ENCODE measurements around the gene OR51B4. TPM values are rescaled to one million over a fixed set of nuclear protein-coding genes. Genes with fewer than 3 reads are reported as not detected.

The OR51B4 gene
- total and polyA plus RNA-seq, 9 of the 15 experiments (the other 6 are each of a cell fraction or from before 2014, with no cell fraction given), result 17.1 to 64.6 (median 39.9) TPM

DNA sequence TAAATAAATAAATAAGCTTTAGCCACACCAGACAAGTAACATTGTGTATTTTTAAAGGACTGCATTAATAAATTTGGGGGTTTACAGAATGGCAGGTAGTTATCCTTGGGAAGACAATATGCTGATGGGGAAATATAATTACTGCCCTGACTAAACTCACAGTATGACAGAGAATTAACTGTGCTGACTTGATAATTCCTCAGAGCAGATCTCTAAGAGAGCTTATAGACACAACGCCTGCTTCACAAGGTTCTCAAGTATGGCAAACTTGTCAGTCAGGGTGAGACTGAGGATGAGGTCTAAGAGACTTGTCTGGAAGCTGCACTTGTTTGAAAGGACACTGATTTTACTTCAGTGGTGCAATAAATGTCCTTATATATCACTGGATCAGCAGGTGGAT is 3.3 kb downstream of the OR51B4 start:
- in situ Hi-C loops (cut with MboI), result no loop called here
- Histone ChIP-seq H4K20me1 (replicated peaks; ENCODE audit: control insufficient read depth, insufficient read depth, low read length) (no peaks in the 10 kb centered on the region), H3K36me3 (ENCODE audit: control insufficient read depth, insufficient read depth, low read length) (peaks cover 64% of the 10 kb centered on the region), H3K79me2 (ENCODE audit: control insufficient read depth, insufficient read depth, low read length) (peaks cover 20% of the 10 kb centered on the region), H3K9ac (ENCODE audit: insufficient read depth in 1 of 2, low read depth in 2 of 2, low read length in 2 of 2) (no peak overlapping the region), H3K4me1 (replicated peaks in 1 of 2; ENCODE audit: control insufficient read depth in 2 of 2, insufficient read depth in 2 of 2, low read length in 2 of 2) (peaks cover 13 to 16% of the 10 kb centered on the region in 2 experiments; a peak in 4 of 5 replicates), H3K4me2 (ENCODE audit: insufficient read depth, low read length) (no peak overlapping the region), H3K9me1 (ENCODE audit: control insufficient read depth, insufficient read depth, low read length) (no peaks in the 10 kb centered on the region), H3K4me3 (no peak overlapping the region), H3K27me3 (ENCODE audit: control insufficient read depth in 2 of 2, insufficient read depth in 2 of 2, low read length in 2 of 2) (no peaks in the 10 kb centered on the region), H2AFZ (ENCODE audit: low read depth, low read length) (no peak overlapping the region), H3K9me3 (replicated peaks; ENCODE audit: control insufficient read depth, insufficient read depth, low read depth, low read length) (peaks cover 2% of the 10 kb centered on the region; the same call in 1 of the 2 replicates), H3K27ac (ENCODE audit: extremely low read depth, low read depth, low read length) (no peak overlapping the region; the same call in 2 of the 3 replicates)
- TF ChIP-seq TFAM (CRISPR knock-in tag; conservative IDR thresholded peaks at IDR 0.05), result no peak
- TF ChIP-seq, protein P1, sequence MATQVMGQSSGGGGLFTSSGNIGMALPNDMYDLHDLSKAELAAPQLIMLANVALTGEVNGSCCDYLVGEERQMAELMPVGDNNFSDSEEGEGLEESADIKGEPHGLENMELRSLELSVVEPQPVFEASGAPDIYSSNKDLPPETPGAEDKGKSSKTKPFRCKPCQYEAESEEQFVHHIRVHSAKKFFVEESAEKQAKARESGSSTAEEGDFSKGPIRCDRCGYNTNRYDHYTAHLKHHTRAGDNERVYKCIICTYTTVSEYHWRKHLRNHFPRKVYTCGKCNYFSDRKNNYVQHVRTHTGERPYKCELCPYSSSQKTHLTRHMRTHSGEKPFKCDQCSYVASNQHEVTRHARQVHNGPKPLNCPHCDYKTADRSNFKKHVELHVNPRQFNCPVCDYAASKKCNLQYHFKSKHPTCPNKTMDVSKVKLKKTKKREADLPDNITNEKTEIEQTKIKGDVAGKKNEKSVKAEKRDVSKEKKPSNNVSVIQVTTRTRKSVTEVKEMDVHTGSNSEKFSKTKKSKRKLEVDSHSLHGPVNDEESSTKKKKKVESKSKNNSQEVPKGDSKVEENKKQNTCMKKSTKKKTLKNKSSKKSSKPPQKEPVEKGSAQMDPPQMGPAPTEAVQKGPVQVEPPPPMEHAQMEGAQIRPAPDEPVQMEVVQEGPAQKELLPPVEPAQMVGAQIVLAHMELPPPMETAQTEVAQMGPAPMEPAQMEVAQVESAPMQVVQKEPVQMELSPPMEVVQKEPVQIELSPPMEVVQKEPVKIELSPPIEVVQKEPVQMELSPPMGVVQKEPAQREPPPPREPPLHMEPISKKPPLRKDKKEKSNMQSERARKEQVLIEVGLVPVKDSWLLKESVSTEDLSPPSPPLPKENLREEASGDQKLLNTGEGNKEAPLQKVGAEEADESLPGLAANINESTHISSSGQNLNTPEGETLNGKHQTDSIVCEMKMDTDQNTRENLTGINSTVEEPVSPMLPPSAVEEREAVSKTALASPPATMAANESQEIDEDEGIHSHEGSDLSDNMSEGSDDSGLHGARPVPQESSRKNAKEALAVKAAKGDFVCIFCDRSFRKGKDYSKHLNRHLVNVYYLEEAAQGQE (IDR thresholded peaks at IDR 0.05; ENCODE audit: borderline replicate concordance), result no peak
- TF ChIP-seq, protein P1 (CRISPR knock-in tag; IDR thresholded peaks at IDR 0.05; ENCODE audit: low read depth), result no peak
- peak; percentile 36; the same call in 1 of the 2 replicates for TF ChIP-seq ZNF316 (IDR thresholded peaks at IDR 0.05)
- no TSS peak for BruUV-seq (replicated peaks)
- FAIRE-seq, result no peak
- DNase-seq (ENCODE audit: extremely low read depth in 1 of 4, low spot score in 3 of 4), result no peak
- WGBS (ENCODE audit: insufficient coverage, low coverage, missing lambda C conversion rate), result 23% methylated on average over 1 of the region's 1 CpG
- CTCF ChIA-PET (ENCODE audit: low intra/inter-chr PET ratio), result interaction anchor here (0.7 kb wide), 1 partner anchor 93 kb away, joined by 3 read pairs; no protein-coding TSS in a partner anchor
- peak; percentile 49 for ATAC-seq
- intact Hi-C loops (cut with micrococcal nuclease), result no loop called here
- POLR2A ChIA-PET, result interaction anchor here (0.7 to 1.8 kb wide), 7 partner anchors 9 to 207 kb away, joined by 3 to 8 read pairs (median 3); no protein-coding TSS in a partner anchor
